WERI-Rb-1 (cell line): ENCODE results near the gene DLST.

Source experiments
- DNase-seq: peaks from one replicate; pipeline ENCODE4 v3.0.0-alpha.2; 2020
- H3K27ac ChIP-seq: fragments of 250-450 bp; sonication (Bioruptor Pico); 2 replicates; pipeline ENCODE4 v1.5.1; 2020; ENCODE audit warnings: mild to moderate bottlenecking, moderate library complexity
- H3K27me3 ChIP-seq: fragments of 250-450 bp; sonication (Bioruptor Pico); 2 replicates; pipeline ENCODE4 v1.5.1; 2021; ENCODE audit warnings: mild to moderate bottlenecking, low read depth, moderate library complexity; ENCODE audit not compliant: insufficient read depth, severe bottlenecking
- H3K36me3 ChIP-seq: fragments of 250-450 bp; sonication (Bioruptor Pico); 2 replicates; pipeline ENCODE4 v1.5.1; 2020; ENCODE audit warnings: mild to moderate bottlenecking, moderate library complexity
- H3K4me3 ChIP-seq: 2 replicates; pipeline ENCODE4 v1.5.1; 2011; ENCODE audit warnings: low read depth, mild to moderate bottlenecking, control low read depth, low read length
- H3K9me3 ChIP-seq: fragments of 250-450 bp; sonication (Bioruptor Pico); 2 replicates; pipeline ENCODE4 v1.5.1; 2021; ENCODE audit warnings: mild to moderate bottlenecking, moderate library complexity; ENCODE audit not compliant: severe bottlenecking
- TF ChIP-seq, protein P1 (sequence below): IDR thresholded peaks from 2 replicates; pipeline ENCODE4 v1.5.1; 2011; ENCODE audit warnings: low read depth, mild to moderate bottlenecking, control low read depth, inconsistent platforms, low read length

DLST gene

DNA sequence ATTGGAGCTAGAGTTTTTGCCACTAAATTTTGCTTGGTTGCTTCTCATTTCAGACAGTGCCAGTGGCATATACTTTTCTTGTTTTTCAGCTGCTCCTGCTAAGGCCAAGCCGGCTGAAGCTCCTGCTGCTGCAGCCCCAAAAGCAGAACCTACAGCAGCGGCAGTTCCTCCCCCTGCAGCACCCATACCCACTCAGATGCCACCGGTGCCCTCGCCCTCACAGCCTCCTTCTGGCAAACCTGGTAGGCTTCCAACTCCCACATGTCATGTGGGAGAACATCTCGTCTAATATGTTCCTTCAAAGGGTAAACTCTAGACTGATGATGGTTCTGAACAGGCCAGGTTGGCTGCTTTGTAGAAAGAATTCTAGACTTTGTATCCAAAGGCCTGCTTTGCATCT is 11.0 kb downstream of the DLST start:
- Histone ChIP-seq H3K27ac (peak overlapping the region; percentile 31; the same call in 1 of the 2 replicates), H3K36me3 (peaks cover 86% of the 10 kb centered on the region), H3K4me3 (no peak overlapping the region), H3K9me3 (no peaks in the 10 kb centered on the region), H3K27me3 (no peaks in the 10 kb centered on the region)
- TF ChIP-seq, protein P1, sequence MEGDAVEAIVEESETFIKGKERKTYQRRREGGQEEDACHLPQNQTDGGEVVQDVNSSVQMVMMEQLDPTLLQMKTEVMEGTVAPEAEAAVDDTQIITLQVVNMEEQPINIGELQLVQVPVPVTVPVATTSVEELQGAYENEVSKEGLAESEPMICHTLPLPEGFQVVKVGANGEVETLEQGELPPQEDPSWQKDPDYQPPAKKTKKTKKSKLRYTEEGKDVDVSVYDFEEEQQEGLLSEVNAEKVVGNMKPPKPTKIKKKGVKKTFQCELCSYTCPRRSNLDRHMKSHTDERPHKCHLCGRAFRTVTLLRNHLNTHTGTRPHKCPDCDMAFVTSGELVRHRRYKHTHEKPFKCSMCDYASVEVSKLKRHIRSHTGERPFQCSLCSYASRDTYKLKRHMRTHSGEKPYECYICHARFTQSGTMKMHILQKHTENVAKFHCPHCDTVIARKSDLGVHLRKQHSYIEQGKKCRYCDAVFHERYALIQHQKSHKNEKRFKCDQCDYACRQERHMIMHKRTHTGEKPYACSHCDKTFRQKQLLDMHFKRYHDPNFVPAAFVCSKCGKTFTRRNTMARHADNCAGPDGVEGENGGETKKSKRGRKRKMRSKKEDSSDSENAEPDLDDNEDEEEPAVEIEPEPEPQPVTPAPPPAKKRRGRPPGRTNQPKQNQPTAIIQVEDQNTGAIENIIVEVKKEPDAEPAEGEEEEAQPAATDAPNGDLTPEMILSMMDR: no peak
- no peak for DNase-seq

DNA sequence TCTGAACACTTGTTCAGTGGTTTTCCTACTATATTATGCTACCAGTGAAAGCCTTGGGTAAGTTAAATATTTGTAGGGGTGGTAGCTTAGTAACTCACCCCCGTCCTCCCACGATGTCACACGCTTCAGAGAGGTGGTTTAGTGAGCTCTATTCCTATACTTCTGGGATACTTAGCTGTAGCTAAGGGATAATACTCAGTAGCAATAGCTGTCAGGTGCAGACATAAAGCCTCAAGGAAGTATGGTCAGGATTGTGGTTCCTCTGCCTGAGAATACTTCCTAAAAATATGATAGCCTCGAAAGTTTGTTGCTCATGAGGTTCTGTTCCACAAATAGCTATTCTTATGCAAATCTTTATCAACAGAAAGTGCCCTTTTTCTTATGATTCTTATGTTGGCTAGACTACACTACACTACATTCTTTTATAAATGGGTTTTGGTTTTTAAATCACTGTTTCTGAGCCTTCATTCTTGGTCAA is 11.9 kb downstream of the DLST start:
- H3K4me3 ChIP-seq: no peak overlapping the region
- TF ChIP-seq, protein P1: no peak
- H3K36me3 ChIP-seq: peaks cover 93% of the 10 kb centered on the region
- H3K27ac ChIP-seq: no peak overlapping the region
- no peak for DNase-seq
- H3K9me3 ChIP-seq: no peaks in the 10 kb centered on the region
- no peaks in the 10 kb centered on the region for H3K27me3 ChIP-seq

DNA sequence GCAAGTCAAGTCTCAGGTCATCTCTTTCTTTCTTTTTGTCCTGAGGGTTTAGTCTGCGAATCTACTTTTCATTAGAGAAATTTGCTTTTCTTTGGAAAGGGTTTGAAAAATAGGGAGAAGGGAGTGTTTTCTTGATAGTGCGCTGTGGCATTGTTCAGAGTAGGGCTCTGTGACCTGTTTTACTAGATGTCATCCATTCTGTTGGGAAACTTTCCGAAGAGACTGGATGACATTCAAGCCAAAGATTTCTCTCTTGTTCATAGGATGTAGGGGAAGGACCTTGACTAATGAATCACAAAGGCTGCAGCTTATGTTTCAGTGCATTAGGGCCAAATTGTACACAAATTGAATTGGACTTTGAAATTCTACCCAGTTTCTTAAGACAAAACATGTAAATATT is 14.7 kb downstream of the DLST start:
- Histone ChIP-seq H3K36me3 (peaks cover 94% of the 10 kb centered on the region), H3K4me3 (no peak overlapping the region), H3K27me3 (no peaks in the 10 kb centered on the region), H3K27ac (no peak overlapping the region), H3K9me3 (no peaks in the 10 kb centered on the region)
- TF ChIP-seq, protein P1: no peak
- DNase-seq: no peak

DNA sequence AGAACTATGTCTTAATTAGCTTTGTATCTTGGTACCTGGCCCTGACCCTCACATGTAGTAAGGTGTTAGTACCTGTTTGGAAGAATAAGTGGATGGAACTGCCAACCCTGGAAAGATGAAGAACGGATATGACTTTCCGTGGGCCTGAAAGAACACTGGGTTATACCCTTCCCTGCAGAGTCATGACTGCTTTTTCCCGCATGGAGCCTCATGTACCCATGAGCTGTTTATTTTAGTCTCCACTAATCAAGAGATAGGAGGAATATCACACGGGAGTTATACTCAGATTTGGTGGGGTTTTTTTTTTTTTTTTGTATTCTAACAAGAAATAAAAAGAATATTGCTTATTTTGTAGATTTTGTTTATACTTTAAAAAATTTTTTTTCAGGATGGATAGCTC is 15.9 kb downstream of the DLST start:
- Histone ChIP-seq H3K27me3 (no peaks in the 10 kb centered on the region), H3K27ac (no peak overlapping the region), H3K36me3 (peaks cover 92% of the 10 kb centered on the region), H3K4me3 (no peak overlapping the region), H3K9me3 (no peaks in the 10 kb centered on the region)
- DNase-seq: no peak
- TF ChIP-seq, protein P1: no peak

DNA sequence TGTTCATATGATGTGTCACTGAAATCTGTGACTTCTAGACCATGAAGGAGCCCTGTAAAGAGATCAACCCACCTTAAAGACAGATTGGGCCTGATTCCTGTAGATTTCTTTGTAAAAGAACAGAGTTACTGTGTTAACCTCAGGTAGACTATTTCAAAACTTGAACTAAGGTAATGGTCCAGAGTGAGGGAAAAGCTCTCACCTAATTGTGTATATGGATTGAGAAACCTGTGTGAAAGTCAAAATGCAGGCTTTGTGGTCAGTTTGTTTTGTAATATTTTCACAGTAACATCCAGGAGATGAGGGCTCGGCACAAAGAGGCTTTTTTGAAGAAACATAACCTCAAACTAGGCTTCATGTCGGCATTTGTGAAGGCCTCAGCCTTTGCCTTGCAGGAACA is 16.4 kb downstream of the DLST start:
- no peaks in the 10 kb centered on the region for H3K9me3 ChIP-seq
- H3K36me3 ChIP-seq: peaks cover 92% of the 10 kb centered on the region
- TF ChIP-seq, protein P1: no peak

DNA sequence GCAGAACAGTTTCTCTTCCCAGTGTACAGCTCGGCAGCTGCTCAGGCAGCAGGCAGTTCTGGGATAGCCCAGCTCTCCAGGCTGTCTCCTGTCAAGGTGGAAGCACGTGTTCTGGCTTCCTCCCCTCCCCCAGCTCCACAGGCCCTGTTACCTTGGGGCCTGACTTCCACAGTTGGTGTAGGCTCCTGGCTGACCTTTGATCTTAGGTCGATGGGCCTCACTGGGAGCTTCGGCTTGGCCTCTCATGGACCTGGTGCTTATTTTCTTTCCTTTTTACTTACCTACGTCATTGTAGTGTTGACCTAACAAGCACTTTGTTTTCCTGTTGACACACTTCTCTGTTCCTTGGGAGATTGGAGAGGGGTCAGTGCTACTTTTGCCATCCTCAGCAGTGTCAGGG is 17.0 kb downstream of the DLST start:
- Histone ChIP-seq H3K9me3 (no peaks in the 10 kb centered on the region), H3K27ac (no peak overlapping the region), H3K36me3 (peaks cover 86% of the 10 kb centered on the region), H3K4me3 (no peak overlapping the region), H3K27me3 (no peaks in the 10 kb centered on the region)
- TF ChIP-seq, protein P1: no peak
- no peak for DNase-seq

More for the DNA sequence above, 16.4 kb downstream of the DLST start:
- no peaks in the 10 kb centered on the region for H3K27me3 ChIP-seq
- no peak overlapping the region for H3K27ac ChIP-seq
- DNase-seq: no peak
- H3K4me3 ChIP-seq: no peak overlapping the region
